ENCODE measurements around the gene TSHZ1. TPM values are rescaled to one million over a fixed set of nuclear protein-coding genes. Genes with fewer than 3 reads are reported as not detected.

Gene TSHZ1
- polyA plus RNA-seq, 1 donor, result 34.7 TPM

GRCh38 chr18:75167759-75168618, 42.6 kb upstream of the TSHZ1 start:
- H3K27ac ChIP-seq (ENCODE audit: low read length), result peak overlapping the region; percentile 0
- no peak overlapping the region for H3K4me3 ChIP-seq (ENCODE audit: low read length)
- 67% methylated on average over 3 of the region's 33 CpGs for WGBS (ENCODE audit: insufficient coverage, low lambda C conversion rate)

DNA sequence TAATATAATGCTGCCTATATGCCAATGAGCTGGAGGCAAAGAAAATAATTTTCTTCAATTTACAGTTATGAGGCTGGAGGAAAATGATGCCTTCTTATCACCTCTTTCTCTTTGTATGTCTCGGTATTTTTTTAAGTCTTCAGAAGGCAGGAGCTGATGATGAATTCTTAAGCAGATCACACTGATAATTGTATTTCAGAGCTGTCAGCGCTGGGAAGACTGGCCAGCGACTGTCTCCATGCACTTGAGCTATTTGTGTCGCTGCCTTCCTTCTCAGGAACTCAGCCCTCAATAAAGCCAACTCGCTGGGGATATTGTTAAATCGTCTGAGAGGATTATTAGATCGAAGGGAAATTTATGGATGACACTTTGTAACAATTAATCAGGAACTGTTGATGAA, 42.0 kb upstream of the TSHZ1 start:
- no peak for DNase-seq
- Histone ChIP-seq H3K27ac (ENCODE audit: low read length) (no peak overlapping the region), H3K9me3 (ENCODE audit: control insufficient read depth, low read depth, low read length) (peaks cover 5% of the 10 kb centered on the region), H3K4me1 (ENCODE audit: control insufficient read depth, insufficient read depth, low read length) (peaks cover 3% of the 10 kb centered on the region), H3K36me3 (ENCODE audit: control insufficient read depth, insufficient read depth, low read length) (no peaks in the 10 kb centered on the region), H3K27me3 (ENCODE audit: control insufficient read depth, insufficient read depth, low read length) (no peaks in the 10 kb centered on the region), H3K4me3 (ENCODE audit: low read length) (no peak overlapping the region)
- WGBS (ENCODE audit: insufficient coverage, low lambda C conversion rate), result 82% methylated on average over 2 of the region's 7 CpGs

More at GRCh38 chr18:75167759-75168618, 42.6 kb upstream of the TSHZ1 start:
- Histone ChIP-seq H3K27me3 (ENCODE audit: control insufficient read depth, insufficient read depth, low read length) (no peaks in the 10 kb centered on the region), H3K9me3 (ENCODE audit: control insufficient read depth, low read depth, low read length) (peaks cover 5% of the 10 kb centered on the region), H3K4me1 (ENCODE audit: control insufficient read depth, insufficient read depth, low read length) (peaks cover 2% of the 10 kb centered on the region), H3K36me3 (ENCODE audit: control insufficient read depth, insufficient read depth, low read length) (no peaks in the 10 kb centered on the region)
- DNase-seq, result peak; percentile 16 to 21

DNA sequence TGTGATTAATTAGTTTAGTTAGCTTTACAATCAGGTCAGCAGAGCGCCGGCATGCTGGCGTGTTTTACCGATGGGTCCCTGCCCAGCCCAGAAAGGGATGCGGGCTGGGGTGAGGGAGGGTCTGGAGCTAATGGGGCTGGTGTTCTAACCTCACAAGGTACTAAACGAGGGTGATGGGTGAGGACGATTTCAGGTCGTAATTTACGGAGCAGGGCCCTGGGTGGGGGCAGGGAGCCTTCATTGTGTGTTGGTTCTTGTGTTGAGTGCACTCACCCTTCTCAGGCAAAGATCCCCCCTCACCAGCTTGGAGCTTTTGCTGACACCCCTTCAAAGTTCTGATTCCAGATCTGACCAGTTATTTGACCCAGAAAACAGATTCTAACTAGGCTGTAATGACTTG, 41.2 kb upstream of the TSHZ1 start:
- WGBS (ENCODE audit: insufficient coverage, low lambda C conversion rate), result no CpG with 5 or more reads among the region's 9 CpGs
- DNase-seq, result no peak

GRCh38 chr18:75170022-75170789, 40.4 kb upstream of the TSHZ1 start:
- H3K4me1 ChIP-seq (ENCODE audit: control insufficient read depth, insufficient read depth, low read length), result peaks cover 3% of the 10 kb centered on the region
- H3K27me3 ChIP-seq (ENCODE audit: control insufficient read depth, insufficient read depth, low read length), result no peaks in the 10 kb centered on the region
- H3K36me3 ChIP-seq (ENCODE audit: control insufficient read depth, insufficient read depth, low read length), result no peaks in the 10 kb centered on the region
- DNase-seq, result no peak
- H3K9me3 ChIP-seq (ENCODE audit: control insufficient read depth, low read depth, low read length), result peaks cover 5% of the 10 kb centered on the region
- WGBS (ENCODE audit: insufficient coverage, low lambda C conversion rate), result no CpG with 5 or more reads among the region's 34 CpGs
- no peak overlapping the region for H3K27ac ChIP-seq (ENCODE audit: low read length)
- no peak overlapping the region for H3K4me3 ChIP-seq (ENCODE audit: low read length)

More for the DNA sequence above, 41.2 kb upstream of the TSHZ1 start:
- H3K36me3 ChIP-seq (ENCODE audit: control insufficient read depth, insufficient read depth, low read length), result no peaks in the 10 kb centered on the region
- H3K27me3 ChIP-seq (ENCODE audit: control insufficient read depth, insufficient read depth, low read length), result no peaks in the 10 kb centered on the region
- no peak overlapping the region for H3K4me3 ChIP-seq (ENCODE audit: low read length)
- H3K4me1 ChIP-seq (ENCODE audit: control insufficient read depth, insufficient read depth, low read length), result peaks cover 3% of the 10 kb centered on the region
- H3K9me3 ChIP-seq (ENCODE audit: control insufficient read depth, low read depth, low read length), result peaks cover 5% of the 10 kb centered on the region
- H3K27ac ChIP-seq (ENCODE audit: low read length), result no peak overlapping the region

DNA sequence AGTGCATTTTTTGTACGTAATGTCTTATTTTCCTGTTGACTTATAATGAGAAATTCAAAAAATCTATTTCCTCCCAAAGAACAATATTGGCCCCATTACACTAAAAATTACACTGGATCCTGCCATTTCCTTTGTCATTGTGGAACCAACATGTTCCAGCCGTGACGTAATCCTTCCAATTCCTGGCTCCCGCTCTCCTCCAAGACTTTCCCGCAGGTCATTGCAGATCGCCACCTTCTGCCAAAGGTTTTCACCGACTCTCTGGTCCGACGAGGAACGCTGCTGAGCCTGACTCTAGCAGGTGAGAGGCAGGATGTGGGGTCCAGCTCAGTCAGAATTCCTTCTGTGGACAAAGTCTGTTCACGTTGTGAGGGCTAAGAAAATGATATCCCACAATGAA, 39.7 kb upstream of the TSHZ1 start:
- H3K36me3 ChIP-seq (ENCODE audit: control insufficient read depth, insufficient read depth, low read length), result no peaks in the 10 kb centered on the region
- 100% methylated on average over 1 of the region's 11 CpGs for WGBS (ENCODE audit: insufficient coverage, low lambda C conversion rate)
- no peak for DNase-seq
- no peaks in the 10 kb centered on the region for H3K27me3 ChIP-seq (ENCODE audit: control insufficient read depth, insufficient read depth, low read length)
- H3K4me1 ChIP-seq (ENCODE audit: control insufficient read depth, insufficient read depth, low read length), result peaks cover 3% of the 10 kb centered on the region
- H3K4me3 ChIP-seq (ENCODE audit: low read length), result no peak overlapping the region
- no peak overlapping the region for H3K27ac ChIP-seq (ENCODE audit: low read length)
- H3K9me3 ChIP-seq (ENCODE audit: control insufficient read depth, low read depth, low read length), result peaks cover 5% of the 10 kb centered on the region

GRCh38 chr18:75172299-75173124, 38.1 kb upstream of the TSHZ1 start:
- H3K27ac ChIP-seq (ENCODE audit: low read length), result no peak overlapping the region
- no peak for DNase-seq
- no peaks in the 10 kb centered on the region for H3K36me3 ChIP-seq (ENCODE audit: control insufficient read depth, insufficient read depth, low read length)
- H3K9me3 ChIP-seq (ENCODE audit: control insufficient read depth, low read depth, low read length), result peaks cover 5% of the 10 kb centered on the region
- H3K4me1 ChIP-seq (ENCODE audit: control insufficient read depth, insufficient read depth, low read length), result peaks cover 3% of the 10 kb centered on the region
- H3K4me3 ChIP-seq (ENCODE audit: low read length), result no peak overlapping the region
- 80% methylated on average over 1 of the region's 17 CpGs for WGBS (ENCODE audit: insufficient coverage, low lambda C conversion rate)
- H3K27me3 ChIP-seq (ENCODE audit: control insufficient read depth, insufficient read depth, low read length), result no peaks in the 10 kb centered on the region

- peak; percentile 23 to 73 for DNase-seq
- H3K4me3 ChIP-seq (ENCODE audit: low read length), result no peak overlapping the region
- no peaks in the 10 kb centered on the region for H3K36me3 ChIP-seq (ENCODE audit: control insufficient read depth, insufficient read depth, low read length)
- H3K27ac ChIP-seq (ENCODE audit: low read length), result no peak overlapping the region
- peaks cover 3% of the 10 kb centered on the region for H3K4me1 ChIP-seq (ENCODE audit: control insufficient read depth, insufficient read depth, low read length)
- no peaks in the 10 kb centered on the region for H3K27me3 ChIP-seq (ENCODE audit: control insufficient read depth, insufficient read depth, low read length)
- WGBS (ENCODE audit: insufficient coverage, low lambda C conversion rate), result no CpG with 5 or more reads among the region's 5 CpGs
- H3K9me3 ChIP-seq (ENCODE audit: control insufficient read depth, low read depth, low read length), result peaks cover 5% of the 10 kb centered on the region
These were observed 37.5 kb upstream of the TSHZ1 start for GRCh38 chr18:75173125-75173432.

DNA sequence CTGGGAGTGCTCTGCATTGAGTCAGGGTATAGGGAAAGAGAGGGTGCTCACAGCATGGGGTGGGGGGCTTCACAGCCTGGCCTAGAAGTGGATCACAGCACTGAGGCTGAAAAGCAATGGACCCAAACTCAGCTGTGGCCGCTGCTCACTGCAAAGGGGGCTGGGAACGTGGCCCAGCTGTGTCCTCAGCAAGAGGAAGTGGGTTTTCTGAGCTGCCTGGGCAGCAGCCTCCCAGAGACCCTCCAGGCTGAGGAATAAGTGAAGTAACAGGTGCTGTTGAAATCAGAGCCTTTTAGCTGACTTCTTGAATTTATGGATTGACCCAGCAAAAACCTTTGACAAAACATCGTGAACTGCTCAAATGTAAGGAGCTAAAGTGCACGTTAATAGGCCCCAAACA, 36.9 kb upstream of the TSHZ1 start:
- Histone ChIP-seq H3K4me1 (ENCODE audit: control insufficient read depth, insufficient read depth, low read length) (peaks cover 3% of the 10 kb centered on the region), H3K9me3 (ENCODE audit: control insufficient read depth, low read depth, low read length) (peaks cover 5% of the 10 kb centered on the region), H3K27ac (ENCODE audit: low read length) (no peak overlapping the region), H3K36me3 (ENCODE audit: control insufficient read depth, insufficient read depth, low read length) (no peaks in the 10 kb centered on the region), H3K27me3 (ENCODE audit: control insufficient read depth, insufficient read depth, low read length) (no peaks in the 10 kb centered on the region), H3K4me3 (ENCODE audit: low read length) (no peak overlapping the region)
- no peak for DNase-seq
- 90% methylated on average over 2 of the region's 4 CpGs for WGBS (ENCODE audit: insufficient coverage, low lambda C conversion rate)

GRCh38 chr18:75176849-75177248, 33.7 kb upstream of the TSHZ1 start:
- no peaks in the 10 kb centered on the region for H3K9me3 ChIP-seq (ENCODE audit: control insufficient read depth, low read depth, low read length)
- DNase-seq, result no peak

DNA sequence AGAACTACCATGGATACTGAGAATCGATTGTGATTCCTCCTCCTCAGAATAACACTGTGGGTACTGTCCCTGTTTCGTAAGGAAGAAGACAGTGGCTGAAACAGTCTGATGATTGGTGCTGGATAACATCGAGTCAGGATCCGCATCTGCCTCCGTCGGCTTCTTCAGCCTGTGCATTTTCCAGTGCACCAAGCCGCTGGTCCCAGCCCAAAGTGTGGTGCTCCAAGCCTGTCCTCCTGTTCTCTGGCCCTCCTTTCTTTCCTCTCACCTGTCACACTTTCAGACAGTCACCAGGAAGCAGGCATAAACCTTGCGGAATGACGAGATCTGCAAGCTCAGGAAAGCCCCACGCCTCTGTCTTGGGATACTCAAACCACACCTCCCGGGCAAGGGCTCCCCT, 32.2 kb upstream of the TSHZ1 start:
- 92% methylated on average over 5 of the region's 11 CpGs for WGBS (ENCODE audit: insufficient coverage, low lambda C conversion rate)

More at GRCh38 chr18:75176849-75177248, 33.7 kb upstream of the TSHZ1 start:
- no peaks in the 10 kb centered on the region for H3K36me3 ChIP-seq (ENCODE audit: control insufficient read depth, insufficient read depth, low read length)
- H3K4me3 ChIP-seq (ENCODE audit: low read length), result no peak overlapping the region
- WGBS (ENCODE audit: insufficient coverage, low lambda C conversion rate), result no CpG with 5 or more reads among the region's 8 CpGs
- peaks cover 3% of the 10 kb centered on the region for H3K4me1 ChIP-seq (ENCODE audit: control insufficient read depth, insufficient read depth, low read length)
- no peak overlapping the region for H3K27ac ChIP-seq (ENCODE audit: low read length)
- H3K27me3 ChIP-seq (ENCODE audit: control insufficient read depth, insufficient read depth, low read length), result no peaks in the 10 kb centered on the region

More for the DNA sequence above, 32.2 kb upstream of the TSHZ1 start:
- no peak overlapping the region for H3K27ac ChIP-seq (ENCODE audit: low read length)
- no peaks in the 10 kb centered on the region for H3K4me1 ChIP-seq (ENCODE audit: control insufficient read depth, insufficient read depth, low read length)
- H3K4me3 ChIP-seq (ENCODE audit: low read length), result no peak overlapping the region
- no peaks in the 10 kb centered on the region for H3K27me3 ChIP-seq (ENCODE audit: control insufficient read depth, insufficient read depth, low read length)
- no peaks in the 10 kb centered on the region for H3K9me3 ChIP-seq (ENCODE audit: control insufficient read depth, low read depth, low read length)
- no peak for DNase-seq
- H3K36me3 ChIP-seq (ENCODE audit: control insufficient read depth, insufficient read depth, low read length), result no peaks in the 10 kb centered on the region

Measured in large intestine (tissue), 3 donors.